Activated T-helper 17 cell treated with anti-CD3 and anti-CD28 coated beads, Interleukin-2, amount 50 U/mL, for 72 hours (primary cell): ENCODE measurements around the gene LCP2. TPM values are rescaled to one million over a fixed set of nuclear protein-coding genes. Genes with fewer than 3 reads are reported as not detected.

Source experiments
- ATAC-seq: fragments of 150-1000 bp; cut with Tn5 transposase; replicated peaks from 2 replicates; pipeline ENCODE4 v1.10.0; 2021; ENCODE audit warnings: mild to moderate bottlenecking, moderate library complexity
- H3K27ac Mint-ChIP-seq: one replicate; pipeline ENCODE4 v1.8.0; 2022; ENCODE audit warnings: mixed read lengths
- H3K27me3 Mint-ChIP-seq: one replicate; pipeline ENCODE4 v1.8.0; 2022; ENCODE audit warnings: mixed read lengths
- H3K36me3 Mint-ChIP-seq: one replicate; pipeline ENCODE4 v1.8.0; 2022; ENCODE audit warnings: low read depth, mild to moderate bottlenecking, mixed read lengths
- H3K4me1 Mint-ChIP-seq: one replicate; pipeline ENCODE4 v1.8.0; 2022; ENCODE audit warnings: mixed read lengths
- H3K4me3 Mint-ChIP-seq: one replicate; pipeline ENCODE4 v1.8.0; 2022; ENCODE audit warnings: mild to moderate bottlenecking, mixed read lengths
- H3K9me3 Mint-ChIP-seq: one replicate; pipeline ENCODE4 v1.8.0; 2022; ENCODE audit warnings: mixed read lengths
- total RNA-seq, 2 donors: library from RNA; stranded (reverse); gene quantifications; one replicate each; pipeline ENCODE4 v1.2.3, GENCODE V29; 2022

The LCP2 gene
- total RNA-seq, 2 donors from 2014 or later: 202 to 204 TPM

DNA sequence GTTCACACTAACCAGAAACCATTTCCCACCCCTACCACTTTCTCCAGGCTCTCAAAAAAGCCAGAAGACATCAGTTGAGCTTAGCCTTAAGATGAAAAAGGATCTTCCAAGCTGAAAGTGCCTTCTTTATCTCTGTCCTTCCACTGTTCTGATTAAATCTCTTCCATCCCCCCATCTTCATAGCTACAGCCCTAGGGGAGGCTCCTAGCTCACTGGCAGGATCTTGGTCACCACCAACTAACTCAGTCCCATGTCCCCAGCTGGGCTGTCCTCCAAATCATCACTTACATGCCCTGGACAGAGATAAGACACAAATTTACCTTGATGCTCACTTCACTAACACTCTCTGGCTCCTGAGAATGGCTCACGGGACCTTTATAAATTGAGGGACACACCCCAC is 14.3 kb downstream of the LCP2 start:
- Mint-ChIP-seq H3K4me3 (peak overlapping the region; percentile 96), H3K27me3 (no peaks in the 10 kb centered on the region), H3K4me1 (peaks cover 81% of the 10 kb centered on the region), H3K36me3 (peaks cover 92% of the 10 kb centered on the region), H3K27ac (peak overlapping the region; percentile 85), H3K9me3 (no peaks in the 10 kb centered on the region)
- ATAC-seq: no peak

DNA sequence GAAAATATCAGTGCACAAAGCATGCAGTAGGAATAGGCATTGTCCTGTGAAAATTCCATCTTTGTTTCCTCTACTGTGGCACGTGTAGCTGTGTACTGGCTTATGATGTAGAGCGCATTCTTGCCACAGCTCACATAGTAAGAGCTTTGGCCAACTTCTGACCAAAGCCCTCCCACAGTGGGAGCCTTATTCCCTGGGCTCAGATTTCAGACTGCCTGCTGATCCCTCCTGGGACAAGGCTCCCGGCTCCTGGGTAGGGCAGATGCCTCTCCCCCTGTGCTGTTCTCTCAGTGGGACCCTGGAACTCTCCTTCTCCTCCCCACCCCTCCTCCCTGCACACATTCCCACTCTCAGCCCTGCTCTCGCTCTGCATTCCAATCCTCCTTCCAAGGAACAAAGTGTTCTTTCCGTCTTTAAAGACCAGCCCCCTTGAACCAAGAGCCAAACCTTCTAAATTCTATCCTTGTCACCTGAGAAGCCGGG is 17.5 kb downstream of the LCP2 start:
- Mint-ChIP-seq H3K27me3 (no peaks in the 10 kb centered on the region), H3K9me3 (no peaks in the 10 kb centered on the region), H3K27ac (peak overlapping the region; percentile 81), H3K4me3 (peak overlapping the region; percentile 96), H3K36me3 (peaks cover 91% of the 10 kb centered on the region), H3K4me1 (peaks cover 83% of the 10 kb centered on the region)
- no peak for ATAC-seq

DNA sequence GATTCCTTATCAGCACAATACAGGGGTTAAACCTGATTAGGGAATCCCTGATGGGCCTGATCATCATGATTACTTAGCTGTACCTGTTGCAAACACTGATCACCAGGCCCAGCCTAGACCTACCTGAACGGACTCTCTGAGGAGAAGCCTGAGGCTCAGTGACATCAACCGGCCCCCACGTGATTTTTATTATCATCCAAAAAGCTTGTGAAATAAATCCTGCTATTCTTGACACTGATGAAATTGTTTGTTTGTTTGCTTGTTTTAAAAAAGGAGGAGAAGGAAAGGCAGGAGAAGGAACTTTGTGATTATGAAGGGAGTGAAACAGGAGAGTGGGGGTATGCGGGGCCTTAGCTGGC is 18.1 kb downstream of the LCP2 start:
- peaks cover 79% of the 10 kb centered on the region for H3K4me1 Mint-ChIP-seq
- no peaks in the 10 kb centered on the region for H3K9me3 Mint-ChIP-seq
- peak overlapping the region; percentile 81 for H3K27ac Mint-ChIP-seq
- H3K36me3 Mint-ChIP-seq: peaks cover 91% of the 10 kb centered on the region
- ATAC-seq: peak; percentile 2
- peak overlapping the region; percentile 96 for H3K4me3 Mint-ChIP-seq
- no peaks in the 10 kb centered on the region for H3K27me3 Mint-ChIP-seq

DNA sequence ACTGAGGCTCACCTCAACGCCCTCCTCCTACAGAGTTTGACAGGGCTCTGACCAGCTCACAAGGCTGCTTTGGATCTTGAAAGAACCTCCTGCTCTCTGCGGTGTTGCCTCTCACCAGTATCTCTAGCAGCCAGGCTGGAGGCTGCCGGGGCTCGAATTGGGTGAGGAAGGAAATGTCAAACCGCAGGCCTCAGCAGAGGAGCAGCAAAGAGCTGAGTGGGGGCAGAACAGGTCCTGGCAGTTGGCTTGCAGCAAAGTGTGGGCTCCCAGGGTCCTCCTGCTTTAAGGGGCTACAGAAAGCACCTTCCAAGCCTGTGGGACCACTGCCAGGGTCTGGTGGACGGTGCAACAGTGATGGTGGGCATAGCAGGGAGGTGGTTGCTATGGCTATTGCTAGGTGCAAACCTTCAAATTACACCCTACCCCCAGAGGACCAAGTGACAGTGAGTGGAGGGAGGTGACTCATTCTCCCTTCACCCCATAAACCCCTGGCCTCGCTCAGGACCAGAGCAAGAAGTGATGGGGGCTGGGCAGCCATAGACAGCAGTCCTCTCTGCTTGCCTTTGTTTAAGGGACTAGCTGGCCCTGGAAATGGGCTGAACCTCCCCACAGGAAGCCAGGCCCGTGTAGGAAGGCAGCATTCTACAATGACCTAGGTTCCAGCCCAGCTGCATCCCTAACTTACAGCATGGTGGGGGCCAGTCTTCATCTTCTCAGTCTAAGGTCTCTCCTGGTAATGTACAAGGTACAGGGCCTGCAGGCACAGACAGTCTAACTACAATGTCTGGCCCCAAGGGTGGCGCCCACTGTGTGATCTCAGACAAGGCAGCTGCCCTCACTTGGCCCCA is 18.7 kb downstream of the LCP2 start:
- Mint-ChIP-seq H3K4me3 (peak overlapping the region; percentile 96), H3K9me3 (no peaks in the 10 kb centered on the region), H3K36me3 (peaks cover 91% of the 10 kb centered on the region), H3K27me3 (no peaks in the 10 kb centered on the region), H3K27ac (peak overlapping the region; percentile 81), H3K4me1 (peaks cover 78% of the 10 kb centered on the region)
- peak; percentile 83 for ATAC-seq

DNA sequence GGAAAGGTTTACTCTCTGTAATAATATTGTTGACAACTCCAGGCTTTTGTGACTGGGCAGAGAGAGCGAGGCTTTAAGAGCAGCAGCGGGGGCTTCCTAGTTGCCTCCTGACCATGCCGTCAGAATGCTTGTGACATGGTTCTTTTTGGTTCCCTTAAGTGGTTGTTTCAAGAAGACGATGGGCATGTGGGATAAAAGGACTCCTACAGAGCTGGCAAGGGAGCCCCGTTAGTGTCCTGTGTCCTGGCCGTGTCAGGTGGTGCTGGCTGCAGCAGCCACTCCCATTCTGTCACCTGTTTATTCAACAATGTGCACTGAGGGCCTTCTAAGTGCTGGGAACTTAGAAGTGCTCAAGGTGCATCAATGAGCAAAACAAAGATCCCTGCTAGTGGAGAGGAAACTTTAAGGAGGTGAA is 19.7 kb downstream of the LCP2 start:
- ATAC-seq: no peak
- Mint-ChIP-seq H3K4me1 (peaks cover 72% of the 10 kb centered on the region), H3K27me3 (no peaks in the 10 kb centered on the region), H3K27ac (peak overlapping the region; percentile 89), H3K36me3 (peaks cover 91% of the 10 kb centered on the region), H3K9me3 (no peaks in the 10 kb centered on the region), H3K4me3 (peak overlapping the region; percentile 96)

DNA sequence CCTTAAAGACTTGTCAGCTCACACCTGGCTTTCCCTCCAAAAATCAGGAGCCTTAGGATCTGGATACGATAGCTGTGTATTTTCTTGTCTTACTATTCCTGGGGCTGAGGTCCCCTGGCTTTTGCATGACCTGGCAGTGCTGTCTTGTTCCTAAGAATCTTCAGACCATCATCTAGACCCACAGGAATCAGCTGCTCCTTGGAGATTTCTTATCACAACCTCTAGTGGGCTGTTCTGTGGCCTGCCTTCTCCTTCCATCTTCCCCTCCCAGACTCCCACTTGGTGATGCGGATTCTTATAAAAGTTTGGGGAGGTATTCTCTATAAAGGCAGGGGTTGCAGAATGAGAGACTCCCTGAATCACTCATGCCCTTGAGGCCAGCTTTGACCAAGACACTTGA is 21.4 kb downstream of the LCP2 start:
- Mint-ChIP-seq H3K9me3 (no peaks in the 10 kb centered on the region), H3K4me1 (peaks cover 71% of the 10 kb centered on the region), H3K4me3 (peak overlapping the region; percentile 96), H3K27me3 (no peaks in the 10 kb centered on the region), H3K36me3 (peaks cover 91% of the 10 kb centered on the region), H3K27ac (peak overlapping the region; percentile 89)
- no peak for ATAC-seq

- H3K4me3 Mint-ChIP-seq: peak overlapping the region; percentile 96
- peak overlapping the region; percentile 89 for H3K27ac Mint-ChIP-seq
- peak; percentile 18 for ATAC-seq
- H3K27me3 Mint-ChIP-seq: no peaks in the 10 kb centered on the region
- H3K9me3 Mint-ChIP-seq: no peaks in the 10 kb centered on the region
- H3K4me1 Mint-ChIP-seq: peaks cover 78% of the 10 kb centered on the region
- peaks cover 92% of the 10 kb centered on the region for H3K36me3 Mint-ChIP-seq
Measured at GRCh38 chr5:170275376-170275994, 22.1 kb downstream of the LCP2 start.

GRCh38 chr5:170273968-170274710 is 23.4 kb downstream of the LCP2 start:
- H3K36me3 Mint-ChIP-seq: peaks cover 92% of the 10 kb centered on the region
- H3K4me1 Mint-ChIP-seq: peaks cover 75% of the 10 kb centered on the region
- H3K27ac Mint-ChIP-seq: peak overlapping the region; percentile 89
- no peaks in the 10 kb centered on the region for H3K27me3 Mint-ChIP-seq
- no peak for ATAC-seq
- no peaks in the 10 kb centered on the region for H3K9me3 Mint-ChIP-seq
- H3K4me3 Mint-ChIP-seq: peak overlapping the region; percentile 96

DNA sequence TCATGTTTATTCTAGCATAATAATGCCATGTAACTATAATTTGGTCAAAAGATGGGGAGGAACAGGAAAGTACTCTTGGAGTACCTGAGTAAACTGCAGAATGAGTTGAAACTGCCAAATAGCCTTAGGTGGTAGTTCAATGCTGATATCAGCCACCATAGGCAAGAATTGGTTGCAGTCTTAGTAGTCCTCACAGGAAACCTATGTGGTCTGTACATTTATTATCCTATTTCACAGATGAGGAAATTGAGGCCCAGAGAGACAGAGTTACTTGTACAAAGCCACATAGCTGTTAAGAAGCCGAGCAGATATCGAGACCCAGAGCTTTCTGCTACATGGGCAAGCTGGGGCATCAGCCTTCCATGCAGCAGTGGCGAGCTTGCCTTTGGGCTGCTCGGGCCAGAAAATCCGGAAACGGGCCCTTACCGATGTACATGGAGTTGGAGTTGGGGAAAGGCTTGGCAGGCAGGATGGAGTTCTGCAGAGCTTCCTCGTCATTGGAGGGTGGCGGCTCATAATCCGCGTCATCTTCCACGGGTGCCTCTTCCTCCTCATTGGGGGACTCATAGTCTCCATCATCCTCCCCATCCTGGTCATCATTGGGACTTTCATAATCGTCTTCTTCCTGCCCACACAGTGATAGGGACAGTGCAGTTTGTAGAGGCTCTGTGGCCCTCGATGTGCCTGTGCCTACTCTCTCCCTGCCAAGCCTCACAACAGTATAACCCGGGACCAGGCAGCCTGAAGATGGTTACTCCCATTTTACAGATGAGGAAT is 27.1 kb downstream of the LCP2 start:
- peaks cover 70% of the 10 kb centered on the region for H3K4me1 Mint-ChIP-seq
- ATAC-seq: peak; percentile 28
- H3K4me3 Mint-ChIP-seq: peak overlapping the region; percentile 70

DNA sequence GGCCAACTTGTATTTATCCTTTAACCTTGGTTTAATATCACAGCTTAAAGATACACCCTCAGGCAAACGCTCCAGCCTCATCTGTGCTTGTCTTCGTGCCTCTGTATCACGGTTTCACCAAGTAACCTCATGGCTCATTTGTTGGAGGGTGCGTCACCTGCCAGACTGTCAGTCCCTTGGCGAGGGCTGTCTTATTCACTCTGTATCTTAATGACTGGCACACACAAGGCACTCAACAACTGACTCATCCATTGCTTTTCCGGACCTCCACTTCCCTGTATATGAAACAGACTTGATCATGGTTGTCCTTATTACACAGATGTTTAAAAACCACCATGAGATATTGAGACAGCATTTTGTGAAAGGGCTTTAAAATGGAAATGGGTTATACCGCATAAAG is 28.0 kb downstream of the LCP2 start:
- peak overlapping the region; percentile 84 for H3K27ac Mint-ChIP-seq
- ATAC-seq: peak; percentile 92
- H3K9me3 Mint-ChIP-seq: no peaks in the 10 kb centered on the region
- peak overlapping the region; percentile 70 for H3K4me3 Mint-ChIP-seq
- H3K4me1 Mint-ChIP-seq: peaks cover 64% of the 10 kb centered on the region
- H3K36me3 Mint-ChIP-seq: peaks cover 100% of the 10 kb centered on the region
- H3K27me3 Mint-ChIP-seq: no peaks in the 10 kb centered on the region

More for the DNA sequence above, 27.1 kb downstream of the LCP2 start:
- H3K27ac Mint-ChIP-seq: peak overlapping the region; percentile 84
- H3K27me3 Mint-ChIP-seq: no peaks in the 10 kb centered on the region
- H3K9me3 Mint-ChIP-seq: no peaks in the 10 kb centered on the region
- peaks cover 100% of the 10 kb centered on the region for H3K36me3 Mint-ChIP-seq

DNA sequence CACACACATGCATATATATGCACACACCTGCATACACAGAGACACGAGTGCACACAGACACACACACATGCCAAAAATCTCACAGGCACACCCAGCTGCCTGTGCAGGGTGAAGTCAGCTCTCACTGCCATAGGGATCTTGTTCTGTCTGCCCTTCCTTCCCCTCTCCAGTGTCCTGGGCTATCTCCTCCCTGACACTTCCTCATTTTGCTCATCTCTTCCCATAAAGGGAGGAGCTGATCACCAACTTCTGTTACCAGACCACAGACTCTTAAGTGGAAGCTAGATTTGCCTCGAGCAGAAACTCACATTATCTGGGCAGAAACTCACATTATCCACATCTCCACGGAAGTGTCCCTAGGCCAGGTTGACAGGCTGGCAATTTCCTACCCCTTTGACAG is 28.7 kb downstream of the LCP2 start:
- ATAC-seq: no peak
- peaks cover 100% of the 10 kb centered on the region for H3K36me3 Mint-ChIP-seq
- H3K27ac Mint-ChIP-seq: peak overlapping the region; percentile 84
- peak overlapping the region; percentile 70 for H3K4me3 Mint-ChIP-seq
- peaks cover 65% of the 10 kb centered on the region for H3K4me1 Mint-ChIP-seq
- H3K9me3 Mint-ChIP-seq: no peaks in the 10 kb centered on the region
- H3K27me3 Mint-ChIP-seq: no peaks in the 10 kb centered on the region

DNA sequence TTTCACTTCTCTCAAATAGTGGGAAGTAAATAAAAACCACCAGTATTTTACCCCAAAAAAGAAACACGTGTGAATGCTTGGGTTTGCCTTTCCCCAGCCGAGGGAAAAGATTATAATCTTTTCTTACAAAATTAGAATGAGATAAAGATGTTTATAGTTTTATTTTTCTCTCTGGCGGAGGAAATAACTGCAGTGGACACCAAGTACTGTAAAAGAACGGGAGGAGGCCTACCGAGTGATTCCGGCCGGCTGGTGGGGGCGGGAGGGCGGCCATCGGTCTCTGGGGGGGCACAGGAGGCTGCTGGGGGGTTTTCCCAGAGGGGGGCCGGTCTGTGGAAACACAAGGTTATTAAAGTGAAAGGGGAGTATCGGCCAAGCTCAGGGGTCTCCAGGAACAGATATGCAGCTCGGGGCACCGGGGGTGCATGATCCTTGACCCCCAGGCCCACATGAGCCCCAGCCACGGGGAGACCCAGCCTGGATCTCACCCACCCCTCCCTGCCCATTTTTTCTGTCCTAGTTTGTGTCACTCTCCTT is 29.4 kb downstream of the LCP2 start:
- Mint-ChIP-seq H3K4me3 (peak overlapping the region; percentile 70), H3K4me1 (peaks cover 68% of the 10 kb centered on the region), H3K27me3 (no peaks in the 10 kb centered on the region), H3K9me3 (no peaks in the 10 kb centered on the region), H3K27ac (peak overlapping the region; percentile 84), H3K36me3 (peaks cover 100% of the 10 kb centered on the region)
- ATAC-seq: no peak

DNA sequence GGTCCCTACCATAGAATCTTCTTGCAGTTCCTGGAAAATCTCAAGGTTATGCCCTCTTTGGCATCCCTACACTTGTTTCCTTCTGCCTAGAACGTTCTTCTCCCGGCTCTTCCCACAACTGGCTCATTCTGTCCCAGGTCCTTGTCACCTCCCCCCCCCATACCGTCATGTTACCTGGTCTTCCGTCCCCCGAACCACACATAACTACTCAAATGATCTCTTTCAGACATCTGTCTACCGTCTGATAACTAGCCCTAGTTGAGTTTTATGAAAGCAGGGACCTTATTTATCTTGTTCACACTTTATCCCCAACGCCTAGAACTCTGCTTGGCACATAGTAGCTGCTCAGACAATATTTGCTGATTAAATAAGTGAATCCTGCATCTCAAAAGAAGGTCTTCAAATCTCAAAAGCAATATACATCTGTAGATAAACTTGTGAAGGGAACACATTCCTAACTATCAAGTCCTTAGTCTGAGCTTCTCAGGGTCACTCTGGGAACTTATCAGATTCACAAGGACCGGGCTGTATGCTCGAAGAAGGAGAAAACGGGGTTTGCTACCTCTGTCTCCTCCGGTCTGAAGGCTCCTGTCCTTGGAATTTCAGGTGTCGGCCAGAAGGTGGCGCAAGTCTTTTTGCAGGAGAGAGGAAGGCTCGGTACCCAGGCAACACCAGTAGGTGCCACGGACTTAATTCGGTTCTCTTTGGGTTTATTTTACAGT is 30.0 kb downstream of the LCP2 start:
- Mint-ChIP-seq H3K36me3 (peaks cover 100% of the 10 kb centered on the region), H3K27ac (peak overlapping the region; percentile 84), H3K4me3 (peak overlapping the region; percentile 70), H3K27me3 (no peaks in the 10 kb centered on the region), H3K9me3 (no peaks in the 10 kb centered on the region), H3K4me1 (peaks cover 71% of the 10 kb centered on the region)
- peak; percentile 19 for ATAC-seq
